ENCODE measurements around the gene P2RX1. TPM values are rescaled to one million over a fixed set of nuclear protein-coding genes. Genes with fewer than 3 reads are reported as not detected.

Gene P2RX1
- total and polyA plus RNA-seq, 8 donors, result 1.7 to 12.1 (median 2.3) TPM

GRCh38 chr17:3903051-3903825 lies 13.0 kb downstream of the P2RX1 start:
- Histone ChIP-seq H3K4me3 (no peak overlapping the region), H3K27me3 (no peaks in the 10 kb centered on the region), H3K36me3 (peaks cover 0 to 10% of the 10 kb centered on the region in 2 donors), H3K4me1 (no peaks in the 10 kb centered on the region), H3K9me3 (no peaks in the 10 kb centered on the region), H3K27ac (no peak overlapping the region)
- DNase-seq (no peak), ATAC-seq (no peak)
- intact Hi-C loops (cut with DNase I), result no loop called here
- no peak for TF ChIP-seq CTCF (IDR thresholded peaks at IDR 0.05)

GRCh38 chr17:3900646-3901045 lies 15.6 kb downstream of the P2RX1 start:
- intact Hi-C loops (cut with DNase I), result no loop called here
- Histone ChIP-seq H3K27ac (no peak overlapping the region), H3K27me3 (no peaks in the 10 kb centered on the region), H3K36me3 (peaks cover 0 to 22% of the 10 kb centered on the region in 2 donors), H3K4me3 (no peak overlapping the region), H3K9me3 (no peaks in the 10 kb centered on the region), H3K4me1 (peaks cover under 1 to 13% of the 10 kb centered on the region in 2 donors)
- ATAC-seq (no peak), DNase-seq (no peak)
- TF ChIP-seq CTCF (IDR thresholded peaks at IDR 0.05), result no peak

GRCh38 chr17:3897731-3898130 lies 18.5 kb downstream of the P2RX1 start:
- Histone ChIP-seq H3K27me3 (no peaks in the 10 kb centered on the region), H3K36me3 (peaks cover 0 to 22% of the 10 kb centered on the region in 2 donors), H3K4me1 (peaks cover 21 to 38% of the 10 kb centered on the region in 2 donors), H3K27ac (no peak overlapping the region), H3K9me3 (no peaks in the 10 kb centered on the region), H3K4me3 (no peak overlapping the region)
- intact Hi-C loops (cut with DNase I), result no loop called here
- DNase-seq (no peak), ATAC-seq (no peak)
- TF ChIP-seq CTCF (IDR thresholded peaks at IDR 0.05), result no peak

- no peak for TF ChIP-seq CTCF (IDR thresholded peaks at IDR 0.05)
- intact Hi-C loops (cut with DNase I), result no loop called here
- Histone ChIP-seq H3K27ac (no peak overlapping the region), H3K9me3 (no peaks in the 10 kb centered on the region), H3K4me3 (no peak overlapping the region), H3K27me3 (no peaks in the 10 kb centered on the region), H3K4me1 (peaks cover 21 to 40% of the 10 kb centered on the region in 2 donors), H3K36me3 (peaks cover 0 to 22% of the 10 kb centered on the region in 2 donors)
- ATAC-seq (no peak), DNase-seq (no peak)
These were observed 19.4 kb downstream of the P2RX1 start for GRCh38 chr17:3896968-3897235.

GRCh38 chr17:3896108-3896967 lies 19.9 kb downstream of the P2RX1 start:
- intact Hi-C loops (cut with DNase I), result no loop called here
- Histone ChIP-seq H3K9me3 (no peaks in the 10 kb centered on the region), H3K4me3 (no peak overlapping the region), H3K4me1 (peaks cover 21 to 46% of the 10 kb centered on the region in 2 donors), H3K36me3 (peaks cover 0 to 22% of the 10 kb centered on the region in 2 donors), H3K27me3 (no peaks in the 10 kb centered on the region), H3K27ac (no peak overlapping the region)
- ATAC-seq, result no peak
- DNase-seq, result peak in 1 of 4 donors; percentile 50
- TF ChIP-seq CTCF (IDR thresholded peaks at IDR 0.05), result no peak

Measured in left lung (tissue), 10 donors.